Measurements from ENCODE around the gene APLNR.

DNA sequence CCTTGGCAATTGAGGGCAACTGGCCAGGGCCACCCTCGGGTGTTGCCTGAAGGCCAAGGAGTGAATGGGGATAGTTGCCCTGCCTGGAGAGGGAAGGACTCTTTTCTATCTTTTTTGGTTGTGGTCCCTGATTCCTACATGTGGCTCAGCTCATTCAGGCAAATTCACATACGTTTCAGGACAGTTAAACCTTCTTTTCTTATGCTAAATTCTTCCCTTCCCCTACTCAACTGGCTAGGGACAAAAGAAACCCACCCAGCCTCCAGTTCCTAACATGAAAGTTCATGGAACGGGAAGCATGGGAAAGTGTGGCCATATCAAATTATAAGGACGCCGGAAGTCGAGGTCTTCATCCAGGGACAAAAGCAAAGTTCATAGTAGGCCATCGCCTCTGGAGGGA lies 26.3 kb upstream of the APLNR start:
- TF ChIP-seq, protein P1, sequence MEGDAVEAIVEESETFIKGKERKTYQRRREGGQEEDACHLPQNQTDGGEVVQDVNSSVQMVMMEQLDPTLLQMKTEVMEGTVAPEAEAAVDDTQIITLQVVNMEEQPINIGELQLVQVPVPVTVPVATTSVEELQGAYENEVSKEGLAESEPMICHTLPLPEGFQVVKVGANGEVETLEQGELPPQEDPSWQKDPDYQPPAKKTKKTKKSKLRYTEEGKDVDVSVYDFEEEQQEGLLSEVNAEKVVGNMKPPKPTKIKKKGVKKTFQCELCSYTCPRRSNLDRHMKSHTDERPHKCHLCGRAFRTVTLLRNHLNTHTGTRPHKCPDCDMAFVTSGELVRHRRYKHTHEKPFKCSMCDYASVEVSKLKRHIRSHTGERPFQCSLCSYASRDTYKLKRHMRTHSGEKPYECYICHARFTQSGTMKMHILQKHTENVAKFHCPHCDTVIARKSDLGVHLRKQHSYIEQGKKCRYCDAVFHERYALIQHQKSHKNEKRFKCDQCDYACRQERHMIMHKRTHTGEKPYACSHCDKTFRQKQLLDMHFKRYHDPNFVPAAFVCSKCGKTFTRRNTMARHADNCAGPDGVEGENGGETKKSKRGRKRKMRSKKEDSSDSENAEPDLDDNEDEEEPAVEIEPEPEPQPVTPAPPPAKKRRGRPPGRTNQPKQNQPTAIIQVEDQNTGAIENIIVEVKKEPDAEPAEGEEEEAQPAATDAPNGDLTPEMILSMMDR (optimal IDR thresholded peaks at IDR 0.05 in 1 of 3, IDR thresholded peaks at IDR 0.05 in 1 of 3, conservative IDR thresholded peaks at IDR 0.05 in 1 of 3; ENCODE audit: extremely low read depth in 1 of 3, insufficient read depth in 2 of 3, low read length in 3 of 3): no peak
- TF ChIP-seq EZH2 (IDR thresholded peaks at IDR 0.05; ENCODE audit: low read length): no peak
